LNCaP clone FGC (cell line): ENCODE data around the gene NOX4.
"Not testable (repeated sequence)": the region's sequence is repeated elsewhere in the genome, so short reads cannot be mapped to it uniquely, and the experiment has no call there.

Experiments used
- DNase-seq: peaks from one replicate; pipeline ENCODE4 v3.0.0-alpha.2; 2011; ENCODE audit warnings: low read depth
- H3K4me3 ChIP-seq: 2 replicates; pipeline ENCODE4 v1.5.1; 2011; ENCODE audit warnings: mild to moderate bottlenecking, low read depth, low read length, control low read depth
- TF ChIP-seq, protein P1 (sequence below): IDR thresholded peaks from 2 replicates; pipeline ENCODE4 v1.5.1; 2012; ENCODE audit warnings: mild to moderate bottlenecking; ENCODE audit not compliant: control insufficient read depth, insufficient read depth; ENCODE audit errors: extremely low read depth

NOX4 gene

DNA sequence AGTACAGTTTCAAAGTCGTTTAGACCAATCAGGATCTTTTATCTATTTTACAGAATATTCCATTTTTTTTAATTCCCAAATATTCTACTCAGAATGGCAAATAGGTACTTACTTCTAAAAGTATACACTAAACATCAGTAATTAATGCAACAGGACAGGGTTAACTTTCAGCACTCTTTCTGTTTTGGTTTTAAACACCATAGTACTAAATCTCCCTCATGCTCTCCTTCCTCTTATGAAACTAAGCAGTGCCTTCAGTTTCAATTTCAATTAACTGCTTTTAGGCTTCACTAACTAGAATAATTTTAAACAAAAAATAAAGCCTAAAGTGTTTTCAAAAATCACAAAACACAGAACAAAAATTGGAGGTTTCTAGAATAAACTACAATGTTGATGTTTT lies 57.9 kb downstream of the NOX4 start:
- DNase-seq: no peak
- H3K4me3 ChIP-seq: no peak overlapping the region
- TF ChIP-seq, protein P1, sequence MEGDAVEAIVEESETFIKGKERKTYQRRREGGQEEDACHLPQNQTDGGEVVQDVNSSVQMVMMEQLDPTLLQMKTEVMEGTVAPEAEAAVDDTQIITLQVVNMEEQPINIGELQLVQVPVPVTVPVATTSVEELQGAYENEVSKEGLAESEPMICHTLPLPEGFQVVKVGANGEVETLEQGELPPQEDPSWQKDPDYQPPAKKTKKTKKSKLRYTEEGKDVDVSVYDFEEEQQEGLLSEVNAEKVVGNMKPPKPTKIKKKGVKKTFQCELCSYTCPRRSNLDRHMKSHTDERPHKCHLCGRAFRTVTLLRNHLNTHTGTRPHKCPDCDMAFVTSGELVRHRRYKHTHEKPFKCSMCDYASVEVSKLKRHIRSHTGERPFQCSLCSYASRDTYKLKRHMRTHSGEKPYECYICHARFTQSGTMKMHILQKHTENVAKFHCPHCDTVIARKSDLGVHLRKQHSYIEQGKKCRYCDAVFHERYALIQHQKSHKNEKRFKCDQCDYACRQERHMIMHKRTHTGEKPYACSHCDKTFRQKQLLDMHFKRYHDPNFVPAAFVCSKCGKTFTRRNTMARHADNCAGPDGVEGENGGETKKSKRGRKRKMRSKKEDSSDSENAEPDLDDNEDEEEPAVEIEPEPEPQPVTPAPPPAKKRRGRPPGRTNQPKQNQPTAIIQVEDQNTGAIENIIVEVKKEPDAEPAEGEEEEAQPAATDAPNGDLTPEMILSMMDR: no peak

DNA sequence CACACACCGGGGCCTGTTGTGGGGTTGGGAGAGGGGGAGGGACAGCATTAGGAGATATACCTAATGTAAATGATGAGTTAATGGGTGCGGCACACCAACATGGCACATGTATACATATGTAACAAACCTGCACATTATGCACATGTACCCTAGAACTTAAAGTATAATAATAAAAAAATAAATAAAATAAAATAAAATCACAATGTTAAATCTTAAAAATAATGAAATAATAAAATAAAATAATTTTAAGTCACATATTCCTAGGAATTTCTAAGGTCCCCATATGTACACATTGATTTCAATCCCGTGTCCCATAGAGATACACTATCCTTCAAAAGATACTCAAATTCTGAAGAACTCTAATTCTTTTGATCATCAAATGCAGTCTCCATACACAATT lies 59.0 kb downstream of the NOX4 start:
- H3K4me3 ChIP-seq, DNase-seq: not testable (repeated sequence)

DNA sequence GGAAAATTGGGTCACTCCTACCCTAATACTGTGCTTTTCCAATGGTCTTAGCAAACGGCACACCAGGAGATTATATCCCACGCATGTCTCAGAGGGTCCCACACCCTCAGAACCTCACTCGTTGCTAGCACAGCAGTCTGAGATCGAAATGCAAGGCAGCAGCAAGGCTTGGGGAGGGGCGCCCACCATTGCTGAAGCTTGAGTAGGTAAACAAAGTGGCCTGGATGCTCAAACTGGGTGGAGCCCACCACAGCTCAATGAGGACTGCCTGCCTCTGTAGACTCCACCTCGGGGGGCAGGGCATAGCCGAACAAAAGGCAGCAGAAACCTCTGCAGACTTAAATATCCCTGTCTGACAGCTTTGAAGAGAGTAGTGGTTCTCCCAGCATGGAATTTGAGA lies 64.7 kb downstream of the NOX4 start:
- not testable (repeated sequence) for DNase-seq, H3K4me3 ChIP-seq

DNA sequence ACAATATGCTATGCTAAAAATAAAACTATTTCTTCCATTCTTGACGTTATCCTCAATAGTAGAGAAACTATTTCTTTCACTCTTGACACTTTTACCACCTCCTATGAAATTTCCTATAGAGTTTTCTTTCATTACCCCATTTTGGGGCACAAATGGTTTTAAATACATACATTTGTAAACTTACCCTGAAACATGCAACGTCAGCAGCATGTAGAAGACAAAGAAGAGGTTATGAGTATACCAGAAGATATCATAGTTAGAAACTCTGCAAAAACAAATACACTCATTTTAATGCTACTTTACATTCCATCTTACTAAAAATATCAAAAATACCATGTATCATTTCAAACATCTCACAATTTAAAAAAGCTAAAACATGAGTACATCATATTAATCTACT lies 69.5 kb downstream of the NOX4 start:
- TF ChIP-seq, protein P1: no peak
- H3K4me3 ChIP-seq: no peak overlapping the region
- no peak for DNase-seq

DNA sequence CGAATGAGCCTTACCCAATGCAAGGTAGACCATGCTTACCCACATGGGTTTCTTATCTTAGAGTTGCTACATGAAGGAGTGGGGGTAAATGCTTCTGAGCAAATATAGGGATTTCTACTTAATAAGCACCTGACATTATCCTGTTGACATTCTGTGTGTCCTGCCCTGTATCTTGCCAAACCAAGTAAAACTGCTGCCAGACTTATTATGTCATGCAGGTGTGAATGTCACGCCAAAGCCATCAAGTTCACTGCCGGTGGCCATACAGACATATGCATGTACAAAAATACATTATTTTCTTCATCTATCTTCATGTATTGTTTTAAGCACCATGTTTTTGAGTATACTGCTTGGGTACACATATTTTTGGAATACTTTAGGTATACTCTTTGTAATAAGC lies 70.2 kb downstream of the NOX4 start:
- TF ChIP-seq, protein P1: no peak
- peak; percentile 34 for DNase-seq
- H3K4me3 ChIP-seq: no peak overlapping the region

DNA sequence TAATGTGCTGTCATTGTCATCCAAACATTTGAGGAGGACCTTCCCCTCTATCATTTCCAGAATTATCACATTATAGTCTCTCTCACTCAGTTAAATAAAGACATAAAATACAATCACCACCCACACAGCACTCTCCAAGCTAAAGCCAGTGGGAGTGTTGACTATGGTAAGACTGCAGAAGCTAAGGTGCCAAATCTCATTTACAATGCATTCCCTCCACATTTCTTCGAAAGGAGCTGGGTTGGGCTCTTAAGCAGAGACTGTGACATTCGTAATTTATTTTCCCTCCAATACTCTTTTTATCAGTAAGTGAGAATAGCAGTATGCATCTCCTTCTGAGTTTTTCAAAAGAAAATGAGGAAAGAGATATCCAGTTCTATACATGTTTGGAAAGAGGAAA lies 74.2 kb downstream of the NOX4 start:
- DNase-seq: no peak
- TF ChIP-seq, protein P1: no peak

DNA sequence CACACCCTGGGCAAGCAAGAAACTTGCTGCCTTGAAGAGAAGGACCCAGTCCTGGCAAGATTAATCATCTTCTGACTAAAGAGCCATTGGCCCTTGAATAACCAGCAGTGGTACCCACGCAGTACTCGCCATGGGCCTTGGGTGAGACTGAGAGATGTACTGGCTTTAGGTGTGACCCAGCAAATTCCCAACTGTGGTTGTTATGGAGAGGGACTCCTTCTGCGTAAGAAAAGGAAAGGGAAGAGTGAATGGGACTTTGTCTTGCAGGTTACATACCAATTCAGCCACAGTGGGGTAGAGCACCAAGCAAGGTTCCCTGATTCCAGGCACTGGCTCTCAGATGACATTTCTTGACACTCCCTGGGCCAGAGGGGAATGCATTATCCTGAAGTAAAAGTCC lies 80.1 kb downstream of the NOX4 start:
- DNase-seq, H3K4me3 ChIP-seq: not testable (repeated sequence)

More for the DNA sequence above, 74.2 kb downstream of the NOX4 start:
- no peak overlapping the region for H3K4me3 ChIP-seq

DNA sequence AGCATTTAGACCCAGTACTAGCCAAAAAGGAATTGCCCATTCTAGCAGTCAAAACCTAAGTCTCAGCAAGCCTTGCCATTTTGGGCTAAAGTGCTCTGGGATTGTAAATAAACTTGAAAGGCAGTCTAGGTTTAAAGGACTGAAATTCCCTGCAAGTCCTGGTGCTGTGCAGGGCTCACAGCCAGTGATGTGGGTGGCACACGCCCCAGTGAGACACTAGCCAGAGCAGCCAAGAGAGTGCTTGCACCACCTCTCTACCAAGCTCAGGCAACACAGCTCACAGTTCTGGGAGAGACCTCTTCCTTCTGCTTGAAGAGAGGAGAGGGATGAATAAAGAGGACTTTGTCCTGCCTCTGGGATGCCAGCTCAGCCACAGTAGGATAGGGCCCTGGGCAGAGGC lies 80.5 kb downstream of the NOX4 start:
- DNase-seq, H3K4me3 ChIP-seq: not testable (repeated sequence)

DNA sequence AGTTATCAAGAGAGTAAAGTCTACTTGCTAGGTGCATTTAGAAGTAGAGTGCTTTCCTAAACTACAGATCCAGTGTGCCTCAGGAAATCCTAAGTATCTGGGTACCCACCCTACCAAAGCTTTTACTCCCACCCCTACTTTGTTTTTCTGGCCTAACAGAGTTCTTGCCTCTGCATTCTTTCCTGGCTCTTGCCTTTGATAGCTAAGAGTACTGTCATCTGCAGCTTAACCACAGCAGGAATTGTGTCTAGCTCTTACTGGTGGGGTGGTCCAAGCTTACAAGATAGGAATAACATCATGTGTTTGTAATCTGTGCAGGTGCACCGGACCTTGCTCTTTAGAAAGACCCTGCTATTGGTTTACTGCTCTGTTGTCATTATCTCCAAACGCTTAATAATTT lies 82.7 kb downstream of the NOX4 start:
- DNase-seq, H3K4me3 ChIP-seq: not testable (repeated sequence)

DNA sequence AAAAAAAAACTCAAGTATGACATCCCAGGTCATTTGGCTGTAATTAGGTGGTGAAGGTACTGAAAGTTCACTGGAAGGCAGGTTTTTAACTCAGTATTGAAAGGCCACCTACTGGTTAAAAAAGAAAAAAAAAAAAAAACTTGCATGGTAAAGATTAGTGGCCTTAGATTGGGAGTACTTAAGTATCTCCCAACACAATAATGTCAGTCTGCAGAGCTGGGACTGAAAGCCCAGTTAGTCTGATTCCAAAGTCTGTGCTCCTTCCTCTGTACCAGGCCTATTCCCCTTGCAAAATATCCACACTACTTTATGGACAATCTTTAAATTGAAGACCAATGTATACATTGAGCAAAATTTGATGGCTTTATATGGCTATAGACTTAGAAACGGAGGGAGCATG lies 85.5 kb downstream of the NOX4 start:
- TF ChIP-seq, protein P1: peak; percentile 9; the same call in 1 of the 2 replicates
- peak; percentile 15 for DNase-seq
- no peak overlapping the region for H3K4me3 ChIP-seq

DNA sequence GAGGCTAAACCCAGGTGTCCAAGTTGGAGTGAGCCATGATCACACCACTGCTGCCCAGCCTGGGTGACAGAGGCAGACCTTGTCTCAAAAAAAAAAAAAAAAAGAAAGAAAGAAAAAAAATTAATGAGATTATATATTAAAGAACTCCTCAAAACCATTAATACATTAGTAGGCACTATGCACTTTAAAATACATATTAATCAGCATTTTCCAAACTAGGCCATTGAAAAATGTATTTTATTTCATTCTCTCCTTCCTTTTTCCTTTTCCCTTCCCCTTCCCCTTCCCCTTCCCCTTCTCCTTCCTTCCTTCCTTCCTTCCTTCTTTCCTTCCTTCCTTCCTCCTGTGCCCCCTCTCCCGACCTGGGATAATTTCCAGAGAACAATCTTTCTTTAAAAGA lies 99.5 kb downstream of the NOX4 start:
- H3K4me3 ChIP-seq, DNase-seq: not testable (repeated sequence)

DNA sequence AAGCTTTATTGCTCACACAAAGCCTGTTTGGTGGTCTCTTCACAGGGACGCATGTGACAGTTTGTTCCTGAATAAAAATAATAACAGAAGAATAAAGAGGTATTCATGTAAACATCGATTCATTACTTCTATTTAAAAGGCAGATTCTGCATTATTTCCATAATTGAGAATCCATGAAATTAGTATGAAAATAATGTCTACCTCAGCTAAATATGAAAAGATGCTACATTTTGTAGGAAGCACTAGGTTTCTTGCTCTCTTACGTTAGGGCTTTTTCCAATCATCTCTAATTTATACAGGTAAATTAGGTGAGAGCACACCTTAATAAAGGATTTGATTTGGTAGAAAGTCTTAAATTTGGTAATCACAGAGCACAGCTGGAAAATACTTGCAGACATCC lies 103.7 kb downstream of the NOX4 start:
- not testable (repeated sequence) for DNase-seq, H3K4me3 ChIP-seq

DNA sequence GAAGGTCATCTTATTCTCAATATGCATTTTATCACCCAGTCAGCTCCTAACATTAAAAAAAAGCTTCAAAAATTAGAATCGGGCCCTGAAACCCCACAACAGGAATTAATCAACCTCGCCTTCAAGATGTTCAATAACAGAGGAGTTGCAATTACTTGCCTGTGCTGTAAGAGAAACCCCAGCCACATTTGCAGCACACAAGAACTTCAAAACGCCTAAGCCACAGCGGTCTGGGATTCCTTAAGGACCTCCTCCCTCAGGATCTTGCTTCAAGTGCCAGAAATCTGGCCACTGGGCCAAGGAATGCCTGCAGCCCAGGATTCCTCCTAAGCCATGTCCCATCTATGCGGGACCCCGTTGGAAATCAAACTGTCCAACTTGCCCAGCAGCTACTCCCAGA lies 108.2 kb downstream of the NOX4 start:
- not testable (repeated sequence) for H3K4me3 ChIP-seq, DNase-seq
